NCI-H2171 treated with DMSO at 0.1 percent for 48 hours (cell line): ENCODE results near the gene DVL2.

Source experiments
- DNase-seq: peaks from one replicate; lab custom pipeline; 2025; lab: John Stamatoyannopoulos, UW

The DVL2 gene

GRCh38 chr17:7234083-7234951, at the start of gene DVL2:
Gene DVL2 (minus strand): TSS chr17:7234517. CDS start chr17:7234262, 255 bp downstream.
- peak; percentile 97 for DNase-seq

GRCh38 chr17:7283471-7284216, 49.3 kb upstream of the DVL2 start:
- no peak for DNase-seq

- no peak for DNase-seq
Observed at GRCh38 chr17:7282752-7283321, 48.5 kb upstream of the DVL2 start.

- no peak for DNase-seq
Observed at GRCh38 chr17:7281953-7282751, 47.8 kb upstream of the DVL2 start.

GRCh38 chr17:7281074-7281952, 47.0 kb upstream of the DVL2 start, which contains the start of gene SLC2A4:
Gene SLC2A4 (plus strand): TSS chr17:7281718. CDS start chr17:7281935, 217 bp downstream.
- peak; percentile 95 for DNase-seq

GRCh38 chr17:7280519-7281073, 46.3 kb upstream of the DVL2 start:
- DNase-seq: peak; percentile 92

- DNase-seq: no peak
Observed at GRCh38 chr17:7279448-7279847, 45.1 kb upstream of the DVL2 start.

- no peak for DNase-seq
Observed at GRCh38 chr17:7266784-7267183, 32.5 kb upstream of the DVL2 start.

GRCh38 chr17:7263801-7264078, 29.4 kb upstream of the DVL2 start:
- no peak for DNase-seq

GRCh38 chr17:7262935-7263800, 28.9 kb upstream of the DVL2 start:
- peak; percentile 16 for DNase-seq

- peak; percentile 73 for DNase-seq
Observed at GRCh38 chr17:7262192-7262934, 28.0 kb upstream of the DVL2 start, which contains the start of gene CLDN7. Gene CLDN7 (minus strand): TSS chr17:7262478. CDS start chr17:7262043, 435 bp downstream.

GRCh38 chr17:7261379-7262191, 27.3 kb upstream of the DVL2 start:
- DNase-seq: no peak

GRCh38 chr17:7260651-7261378, 26.5 kb upstream of the DVL2 start:
- peak; percentile 17 for DNase-seq

GRCh38 chr17:7260151-7260550, 25.8 kb upstream of the DVL2 start:
- DNase-seq: no peak

- no peak for DNase-seq
Observed at GRCh38 chr17:7259555-7259889, 25.2 kb upstream of the DVL2 start.

- no peak for DNase-seq
Observed at GRCh38 chr17:7258731-7259554, 24.6 kb upstream of the DVL2 start.
